Stimulated activated CD8-positive, alpha-beta memory T cell treated with anti-CD3 and anti-CD28 coated beads, Interleukin-7, amount 100 ng/mL, for 4 hours (primary cell): ENCODE results near the gene GH1.
A peak's percentile ranks its signal among the peaks of the same experiment; 100 is the strongest.
"Not testable (repeated sequence)": the region's sequence is repeated elsewhere in the genome, so short reads cannot be mapped to it uniquely, and the experiment has no call there.

Experiments
- DNase-seq, 2 donors: peaks; one replicate each; pipeline ENCODE4 v3.0.0-alpha.2; 2020; ENCODE audit warnings: low read depth in 2 of 2

The GH1 gene

GRCh38 chr17:63926164-63926563 is 7.5 kb upstream of the GH1 start:
- DNase-seq, result no peak

DNA sequence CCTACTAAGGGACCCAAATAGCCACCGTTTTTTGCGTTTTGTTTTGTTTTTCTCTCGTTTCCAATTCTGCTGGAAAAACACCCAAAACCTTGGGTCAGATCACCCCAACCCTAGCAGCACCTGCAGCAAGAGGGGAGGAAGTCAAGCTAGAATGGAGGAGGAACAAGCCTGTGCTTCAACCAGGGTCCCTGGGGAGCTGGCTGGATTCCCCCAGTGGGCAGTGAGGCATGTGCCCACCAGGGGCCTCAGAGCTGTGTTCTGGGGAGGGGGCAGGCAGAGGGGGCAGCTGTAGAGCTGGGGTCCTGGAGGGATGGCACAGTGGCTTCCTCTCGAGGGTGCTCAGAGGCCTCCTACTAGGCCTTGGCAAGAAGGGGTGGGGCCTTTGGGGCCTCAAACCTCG is 7.0 kb upstream of the GH1 start:
- no peak for DNase-seq

DNA sequence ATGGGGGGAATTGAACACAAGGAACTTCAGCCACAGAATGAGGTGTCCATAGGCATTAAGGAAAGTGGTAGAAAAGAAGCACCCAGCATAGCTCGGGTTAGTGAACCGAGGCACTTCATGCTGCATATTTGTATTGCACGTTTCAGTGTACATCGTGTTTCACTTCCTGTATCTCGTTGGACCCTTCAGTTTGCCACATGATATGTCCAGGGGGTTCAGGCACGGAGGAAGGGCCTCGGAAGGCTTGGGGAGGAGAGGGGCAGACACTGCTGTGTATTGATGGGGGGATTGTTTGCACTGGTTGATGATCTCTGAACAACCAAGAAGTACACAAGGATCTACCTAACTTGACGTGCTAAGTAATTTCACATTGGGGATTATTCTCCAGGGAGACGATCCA is 3.8 kb upstream of the GH1 start:
- not testable (repeated sequence) for DNase-seq

GRCh38 chr17:63920779-63921178 is 2.1 kb upstream of the GH1 start:
- not testable (repeated sequence) for DNase-seq

- not testable (repeated sequence) for DNase-seq
Observed at GRCh38 chr17:63920050-63920449, 1.4 kb upstream of the GH1 start.

DNA sequence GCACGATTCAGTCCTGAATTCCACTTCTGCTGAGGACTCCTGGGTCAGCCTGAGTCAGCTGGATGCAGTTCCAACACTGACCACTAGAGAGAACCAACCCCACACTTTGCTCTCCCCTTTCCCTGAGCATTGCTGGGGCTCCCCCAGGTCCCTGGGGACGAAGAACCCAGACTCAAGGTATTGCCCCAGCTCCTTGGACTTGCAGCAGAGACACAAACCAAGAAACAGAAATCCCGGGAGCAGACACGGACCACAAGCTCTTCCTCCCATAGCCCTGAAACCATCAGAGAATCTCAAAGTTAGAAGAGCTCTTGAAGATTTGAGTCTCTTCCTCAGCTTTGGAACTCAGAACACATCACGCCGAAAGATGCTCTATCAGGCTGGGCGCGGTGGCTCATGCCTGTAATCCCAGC is 678 bp upstream of the GH1 start:
- DNase-seq, result peak; percentile 50 to 57

- DNase-seq, result no peak
Observed at GRCh38 chr17:63918305-63918704, 334 bp downstream of the GH1 start.

DNA sequence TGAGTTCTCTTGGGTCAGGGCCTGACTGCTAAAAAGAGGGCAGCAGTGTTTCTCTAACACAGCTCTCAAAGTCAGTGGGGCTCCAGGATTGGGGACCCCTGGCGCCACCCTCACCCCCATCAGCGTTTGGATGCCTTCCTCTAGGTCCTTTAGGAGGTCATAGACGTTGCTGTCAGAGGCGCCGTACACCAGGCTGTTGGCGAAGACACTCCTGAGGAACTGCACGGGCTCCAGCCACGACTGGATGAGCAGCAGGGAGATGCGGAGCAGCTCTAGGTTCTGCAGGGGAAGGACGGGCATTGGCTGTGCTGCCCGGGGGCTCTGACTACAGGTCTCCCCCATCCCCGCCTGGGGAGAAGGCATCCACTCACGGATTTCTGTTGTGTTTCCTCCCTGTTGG is 993 bp downstream of the GH1 start:
- no peak for DNase-seq

- not testable (repeated sequence) for DNase-seq
Observed at GRCh38 chr17:63917206-63917605, 1.4 kb downstream of the GH1 start.

DNA sequence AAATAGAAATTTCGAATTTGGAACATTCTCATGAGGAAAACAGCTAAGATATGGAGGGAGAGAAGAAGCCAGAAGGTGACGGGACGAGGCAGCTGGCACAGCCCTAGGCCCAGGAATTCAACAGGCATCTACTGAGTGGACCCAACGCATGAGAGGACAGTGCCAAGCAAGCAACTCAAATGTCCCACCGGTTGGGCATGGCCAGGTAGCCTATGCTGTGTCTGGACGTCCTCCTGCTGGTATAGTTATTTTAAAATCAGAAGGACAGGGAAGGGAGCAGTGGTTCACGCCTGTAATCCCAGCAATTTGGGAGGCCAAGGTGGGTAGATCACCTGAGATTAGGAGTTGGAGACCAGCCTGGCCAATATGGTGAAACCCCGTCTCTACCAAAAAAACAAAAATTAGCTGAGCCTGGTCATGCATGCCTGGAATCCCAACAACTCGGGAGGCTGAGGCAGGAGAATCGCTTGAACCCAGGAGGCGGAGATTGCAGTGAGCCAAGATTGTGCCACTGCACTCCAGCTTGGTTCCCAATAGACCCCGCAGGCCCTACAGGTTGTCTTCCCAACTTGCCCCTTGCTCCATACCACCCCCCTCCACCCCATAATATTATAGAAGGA is 2.0 kb downstream of the GH1 start:
- DNase-seq, result no peak

DNA sequence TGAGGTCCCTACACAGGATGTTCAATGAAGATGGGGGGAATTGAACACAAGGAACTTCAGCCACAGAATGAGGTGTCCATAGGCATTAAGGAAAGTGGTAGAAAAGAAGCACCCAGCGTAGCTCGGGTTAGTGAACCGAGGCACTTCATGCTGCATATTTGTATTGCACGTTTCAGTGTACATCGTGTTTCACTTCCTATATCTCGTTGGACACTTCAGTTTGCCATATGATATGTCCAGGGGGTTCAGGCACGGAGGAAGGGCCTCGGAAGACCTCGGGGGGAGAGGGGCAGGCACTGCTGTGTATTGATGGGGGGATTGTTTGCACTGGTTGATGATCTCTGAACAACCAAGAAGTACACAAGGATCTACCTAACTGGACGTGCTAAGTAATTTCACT is 2.9 kb downstream of the GH1 start:
- DNase-seq, result not testable (repeated sequence)

DNA sequence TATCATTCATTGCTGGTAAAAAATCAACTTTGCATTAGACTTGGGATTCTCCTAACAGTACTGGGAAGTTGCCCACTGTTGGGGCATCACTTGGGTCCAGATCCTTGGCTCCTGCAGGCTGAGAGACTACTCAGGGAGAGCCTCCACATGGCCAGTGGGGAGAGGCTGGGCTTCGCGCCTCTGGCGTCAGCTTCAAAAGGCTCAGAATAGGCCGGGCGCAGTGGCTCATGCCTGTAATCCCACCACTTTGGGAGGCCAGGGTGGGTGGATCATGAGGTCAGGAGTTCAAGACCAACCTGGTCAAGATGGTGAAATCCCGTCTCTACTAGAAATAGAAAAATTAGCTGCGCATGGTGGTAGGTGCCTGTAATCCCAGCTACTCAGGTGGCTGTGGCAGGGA is 4.2 kb downstream of the GH1 start:
- no peak for DNase-seq

GRCh38 chr17:63911657-63912100 is 7.0 kb downstream of the GH1 start:
- DNase-seq, result peak; percentile 33 to 43

- DNase-seq, result no peak
Observed at GRCh38 chr17:63911041-63911635, 7.5 kb downstream of the GH1 start, which contains the start of gene CSHL1. Gene CSHL1, minus strand, starts transcription at chr17:63911258. Its CDS starts 62 bp downstream, at chr17:63911196.

GRCh38 chr17:63910096-63910495 is 8.5 kb downstream of the GH1 start:
- DNase-seq, result no peak

DNA sequence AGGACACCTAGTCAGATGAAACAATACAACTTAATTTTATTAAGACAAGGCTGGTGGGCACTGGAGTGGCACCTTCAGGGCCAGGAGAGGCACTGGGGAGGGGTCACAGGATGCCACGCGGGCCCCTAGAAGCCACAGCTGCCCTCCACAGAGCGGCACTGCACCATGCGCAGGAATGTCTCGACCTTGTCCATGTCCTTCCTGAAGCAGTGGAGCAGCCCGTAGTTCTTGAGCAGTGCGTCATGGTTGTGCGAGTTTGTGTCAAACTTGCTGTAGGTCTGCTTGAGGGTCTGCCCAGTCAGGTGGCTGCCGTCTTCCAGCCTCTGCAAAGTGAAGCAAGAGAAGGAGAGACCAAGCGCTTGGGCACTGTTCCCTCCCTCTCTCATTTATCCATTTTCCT is 9.1 kb downstream of the GH1 start:
- DNase-seq, result not testable (repeated sequence)

DNA sequence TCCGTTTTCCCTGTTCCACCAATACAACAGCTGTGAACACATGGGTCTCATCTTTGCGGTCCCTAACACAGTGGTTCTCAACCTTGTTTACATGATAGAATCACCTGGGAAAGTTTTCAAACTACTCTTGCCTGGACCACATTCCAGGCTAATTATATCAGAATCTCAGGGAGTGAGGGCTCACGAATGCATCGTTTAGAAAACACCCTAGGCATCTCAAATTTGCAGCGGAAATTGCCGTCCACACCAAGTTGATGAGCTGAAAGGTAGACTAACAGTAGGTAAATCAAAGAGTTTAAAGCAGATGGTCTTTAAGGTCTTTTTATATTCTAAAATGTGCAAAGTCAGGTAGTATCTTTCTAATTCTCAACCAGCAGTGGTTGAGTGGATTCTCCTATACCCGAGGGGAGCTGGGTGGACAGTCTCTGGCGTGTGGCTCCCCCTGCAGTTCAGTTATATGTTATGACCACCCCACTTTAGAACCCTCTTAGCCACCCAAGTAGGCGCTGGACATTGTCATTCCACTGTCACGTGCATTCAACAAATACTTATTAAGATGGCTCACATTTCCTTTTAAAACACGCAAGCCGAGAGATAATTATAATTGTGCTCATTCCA is 11.4 kb downstream of the GH1 start:
- not testable (repeated sequence) for DNase-seq

DNA sequence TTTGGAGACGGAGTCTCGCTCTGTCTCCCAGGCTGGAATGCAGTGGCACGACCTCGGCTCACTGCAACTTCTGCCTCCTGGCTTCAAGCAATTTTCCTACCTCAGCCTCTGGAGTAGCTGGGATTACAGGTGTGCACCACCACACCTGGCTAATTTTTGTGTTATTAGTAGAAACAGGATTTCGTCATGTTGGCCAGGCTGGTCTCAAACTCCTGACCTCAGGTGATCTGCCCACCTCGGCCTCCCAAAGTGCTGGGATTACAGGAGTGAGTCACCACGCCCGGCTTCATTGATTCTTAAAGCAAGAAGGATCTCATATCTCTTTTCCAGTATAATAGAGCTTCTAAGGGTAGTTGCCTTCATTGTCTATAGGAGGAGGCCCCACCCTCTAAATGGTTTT is 13.8 kb downstream of the GH1 start:
- DNase-seq, result not testable (repeated sequence)

DNA sequence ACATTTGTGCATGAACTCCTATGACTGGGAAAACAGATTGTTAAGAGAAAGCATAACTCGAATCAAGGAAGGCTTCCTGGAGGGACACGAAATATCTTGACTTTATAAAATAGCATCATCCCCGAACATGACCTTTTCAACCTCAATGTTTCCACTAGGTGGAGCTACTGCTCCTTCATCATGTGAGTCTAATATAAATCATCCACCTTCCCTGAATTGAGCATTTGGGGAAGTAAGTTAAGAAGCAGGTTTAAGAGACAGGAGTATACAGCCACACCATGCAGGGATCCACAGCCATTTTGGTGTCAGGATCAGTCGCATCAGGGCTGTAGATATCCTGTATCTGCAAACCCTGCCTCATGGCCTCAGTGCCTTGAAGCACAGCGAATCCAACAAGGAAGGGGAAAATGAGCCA is 14.8 kb downstream of the GH1 start:
- DNase-seq, result not testable (repeated sequence)

DNA sequence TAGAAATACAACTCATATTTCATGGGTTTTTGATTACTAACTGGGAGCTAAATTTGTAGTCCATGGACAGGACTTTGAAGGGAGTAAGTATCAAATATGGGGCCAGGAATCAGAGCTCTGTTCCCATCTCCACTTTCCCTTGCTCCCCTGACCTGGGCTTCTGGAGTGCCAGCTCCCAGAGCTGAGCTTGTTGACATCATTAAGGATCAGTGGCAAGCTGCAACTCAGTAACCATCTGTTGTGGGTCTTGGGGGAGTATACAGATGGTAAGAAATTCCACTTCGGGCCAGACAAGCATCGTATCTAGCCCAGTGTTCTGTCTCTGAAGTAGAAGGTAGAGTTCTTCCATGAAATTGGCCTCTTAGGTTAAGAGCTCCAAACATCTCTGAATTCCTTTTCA is 16.7 kb downstream of the GH1 start:
- not testable (repeated sequence) for DNase-seq

DNA sequence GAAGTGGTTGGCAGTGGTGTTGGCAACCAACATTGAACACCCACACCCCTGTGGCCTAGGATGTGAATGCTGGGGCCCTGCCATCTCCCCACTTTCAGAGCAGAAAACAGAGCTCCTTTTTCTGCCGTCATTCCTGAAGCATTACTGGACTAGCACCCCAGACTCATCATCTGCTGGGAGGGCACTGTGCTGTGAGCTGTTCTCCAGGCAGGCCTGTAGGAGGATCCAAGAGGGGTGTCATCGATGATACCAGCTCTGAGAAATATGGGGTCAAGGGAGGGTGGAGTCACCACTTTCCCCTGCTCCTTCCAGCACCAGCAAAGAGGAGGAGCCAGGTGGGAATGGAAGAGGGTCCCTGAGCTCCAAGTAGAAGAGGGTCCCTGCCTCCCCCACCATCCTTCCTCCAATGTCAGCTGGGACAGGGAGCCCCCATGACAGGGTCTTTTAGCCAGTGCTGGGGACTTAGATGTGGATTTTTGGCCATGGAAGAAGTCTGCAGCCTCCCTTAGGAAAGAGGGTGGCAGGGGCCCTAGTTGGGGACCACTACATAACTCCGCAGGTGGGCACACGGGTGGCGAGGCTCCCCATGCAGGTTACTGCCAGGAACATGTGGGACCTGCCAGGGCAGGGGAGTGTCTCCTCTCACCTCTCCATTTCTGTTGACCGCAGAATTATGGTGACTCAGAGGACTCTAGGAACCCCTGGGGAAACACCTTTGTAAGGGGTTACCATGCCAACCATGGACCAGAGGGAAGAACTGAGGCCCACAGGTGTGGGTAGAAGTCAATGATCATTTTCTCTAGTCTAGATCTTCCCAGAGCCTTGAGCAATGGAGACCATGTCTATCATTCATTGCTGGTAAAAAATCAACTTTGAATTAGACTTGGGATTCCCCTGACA is 19.5 kb downstream of the GH1 start:
- DNase-seq, result peak in 1 of 2 donors; percentile 11
